ENCODE measurements around the gene ZNF236.

DNA sequence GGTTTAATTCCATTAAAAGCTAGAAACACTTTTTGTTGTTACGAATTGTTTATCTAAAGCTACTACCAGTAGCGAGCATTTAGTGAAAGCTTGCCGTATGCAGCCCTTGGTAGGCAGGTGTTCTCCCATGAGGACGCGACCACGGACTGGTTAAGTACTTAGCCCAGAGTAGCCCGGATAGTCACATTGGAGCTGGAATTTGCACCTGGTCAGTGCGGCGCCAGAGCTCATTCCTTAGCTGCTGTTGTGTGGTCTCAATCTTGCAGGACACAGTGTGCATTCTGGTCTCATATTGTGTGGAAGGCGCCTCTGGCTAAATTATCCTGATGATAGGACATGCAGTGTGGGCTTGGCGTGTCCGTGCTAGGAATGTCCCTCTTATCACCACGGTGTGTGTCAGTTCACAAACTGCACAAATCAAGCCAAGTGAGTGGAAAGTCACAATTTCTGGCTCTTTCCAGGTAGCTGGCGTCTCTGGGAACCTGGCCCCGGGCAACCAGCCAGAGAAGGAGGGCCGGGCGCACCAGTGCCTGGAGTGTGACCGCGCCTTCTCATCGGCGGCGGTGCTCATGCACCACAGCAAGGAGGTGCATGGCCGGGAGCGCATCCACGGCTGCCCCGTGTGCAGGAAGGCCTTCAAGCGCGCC is 133.3 kb downstream of the ZNF236 start:
- TF ChIP-seq, protein P1, sequence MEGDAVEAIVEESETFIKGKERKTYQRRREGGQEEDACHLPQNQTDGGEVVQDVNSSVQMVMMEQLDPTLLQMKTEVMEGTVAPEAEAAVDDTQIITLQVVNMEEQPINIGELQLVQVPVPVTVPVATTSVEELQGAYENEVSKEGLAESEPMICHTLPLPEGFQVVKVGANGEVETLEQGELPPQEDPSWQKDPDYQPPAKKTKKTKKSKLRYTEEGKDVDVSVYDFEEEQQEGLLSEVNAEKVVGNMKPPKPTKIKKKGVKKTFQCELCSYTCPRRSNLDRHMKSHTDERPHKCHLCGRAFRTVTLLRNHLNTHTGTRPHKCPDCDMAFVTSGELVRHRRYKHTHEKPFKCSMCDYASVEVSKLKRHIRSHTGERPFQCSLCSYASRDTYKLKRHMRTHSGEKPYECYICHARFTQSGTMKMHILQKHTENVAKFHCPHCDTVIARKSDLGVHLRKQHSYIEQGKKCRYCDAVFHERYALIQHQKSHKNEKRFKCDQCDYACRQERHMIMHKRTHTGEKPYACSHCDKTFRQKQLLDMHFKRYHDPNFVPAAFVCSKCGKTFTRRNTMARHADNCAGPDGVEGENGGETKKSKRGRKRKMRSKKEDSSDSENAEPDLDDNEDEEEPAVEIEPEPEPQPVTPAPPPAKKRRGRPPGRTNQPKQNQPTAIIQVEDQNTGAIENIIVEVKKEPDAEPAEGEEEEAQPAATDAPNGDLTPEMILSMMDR (conservative IDR thresholded peaks at IDR 0.05; ENCODE audit: low read length), result no peak
- TF ChIP-seq EZH2phosphoT487 (IDR thresholded peaks at IDR 0.05; ENCODE audit: borderline replicate concordance, low read depth, low read length), result no peak
